ENCODE measurements around the gene TMEM138. TPM values are rescaled to one million over a fixed set of nuclear protein-coding genes. Genes with fewer than 3 reads are reported as not detected.
A peak's percentile ranks its signal among the peaks of the same experiment; 100 is the strongest.

The TMEM138 gene
- total and polyA plus RNA-seq, 2 of the 4 experiments (the other 2 are of a cell fraction): 16.8 to 53.2 TPM

- Histone ChIP-seq H4K91ac (ENCODE audit: insufficient read depth, low read depth, low read length) (no peak overlapping the region), H2BK5ac (ENCODE audit: low read depth, low read length, poor library complexity, severe bottlenecking) (no peak overlapping the region), H4K5ac (ENCODE audit: low read depth, low read length) (no peak overlapping the region), H3K23ac (ENCODE audit: low read depth, low read length) (no peak overlapping the region), H4K8ac (ENCODE audit: low read depth in 2 of 2, low read length in 2 of 2) (no peak overlapping the region), H3K27ac (ENCODE audit: insufficient read depth, low read length) (no peak overlapping the region), H3K9ac (ENCODE audit: low read depth, low read length) (no peak overlapping the region), H2AK5ac (ENCODE audit: low read depth, low read length) (no peak overlapping the region), H3K4me3 (ENCODE audit: insufficient read depth, low read depth, low read length) (no peak overlapping the region), H4K20me1 (ENCODE audit: insufficient read depth, low read length) (no peaks in the 10 kb centered on the region), H3K27me3 (ENCODE audit: control insufficient read depth, insufficient read depth, low read length) (no peaks in the 10 kb centered on the region), H3K56ac (ENCODE audit: extremely low read depth, insufficient read depth, low read length) (no peak overlapping the region), H2BK20ac (ENCODE audit: low read depth, low read length) (no peak overlapping the region), H3K18ac (ENCODE audit: low read depth, low read length) (no peak overlapping the region), H2AK9ac (replicated peaks; ENCODE audit: low read depth, low read length, poor library complexity) (peak overlapping the region; percentile 15), H3K9me3 (ENCODE audit: control insufficient read depth, insufficient read depth, low read length) (no peaks in the 10 kb centered on the region), H3K9me1 (ENCODE audit: insufficient read depth, low read length) (no peaks in the 10 kb centered on the region), H2AFZ (replicated peaks; ENCODE audit: low read length, poor library complexity) (no peak overlapping the region), H3K4me1 (ENCODE audit: control insufficient read depth, insufficient read depth, low read length) (no peaks in the 10 kb centered on the region), H2BK120ac (ENCODE audit: low read depth, low read length) (no peak overlapping the region), H3K79me1 (ENCODE audit: low read depth in 1 of 2, low read length in 2 of 2) (no peaks in the 10 kb centered on the region), H2BK15ac (ENCODE audit: low read depth, low read length) (no peak overlapping the region), H3K14ac (replicated peaks; ENCODE audit: low read depth, low read length) (no peak overlapping the region), H3K4me2 (ENCODE audit: low read depth, low read length) (no peak overlapping the region), H3K4ac (ENCODE audit: low read depth, low read length) (no peak overlapping the region), H3K36me3 (ENCODE audit: control insufficient read depth, insufficient read depth, low read length) (peaks cover 24% of the 10 kb centered on the region)
- no peak for DNase-seq
- CTCF ChIA-PET: no interaction called here
- WGBS, 2 experiments (ENCODE audit: extremely low coverage in 2 of 2, insufficient read length in 1 of 2): 100% methylated on average over 3 of the region's 29 CpGs; no CpG with 5 or more reads in 1 of the 2 experiments
- in situ Hi-C loops (cut with MboI; ENCODE audit: low sequenced_read_pairs): no loop called here
- intact Hi-C loops (cut with micrococcal nuclease): no loop called here
- no peak for TF ChIP-seq MXI1 (IDR thresholded peaks at IDR 0.05; ENCODE audit: borderline replicate concordance, low read depth, low read length)
- TF ChIP-seq, protein P1, sequence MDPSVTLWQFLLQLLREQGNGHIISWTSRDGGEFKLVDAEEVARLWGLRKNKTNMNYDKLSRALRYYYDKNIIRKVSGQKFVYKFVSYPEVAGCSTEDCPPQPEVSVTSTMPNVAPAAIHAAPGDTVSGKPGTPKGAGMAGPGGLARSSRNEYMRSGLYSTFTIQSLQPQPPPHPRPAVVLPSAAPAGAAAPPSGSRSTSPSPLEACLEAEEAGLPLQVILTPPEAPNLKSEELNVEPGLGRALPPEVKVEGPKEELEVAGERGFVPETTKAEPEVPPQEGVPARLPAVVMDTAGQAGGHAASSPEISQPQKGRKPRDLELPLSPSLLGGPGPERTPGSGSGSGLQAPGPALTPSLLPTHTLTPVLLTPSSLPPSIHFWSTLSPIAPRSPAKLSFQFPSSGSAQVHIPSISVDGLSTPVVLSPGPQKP (IDR thresholded peaks at IDR 0.05; ENCODE audit: borderline replicate concordance, low read depth, low read length): no peak
- TF ChIP-seq MAFK (IDR thresholded peaks at IDR 0.05; ENCODE audit: low read depth, low read length): no peak
- no peak for TF ChIP-seq RFX5 (IDR thresholded peaks at IDR 0.05; ENCODE audit: low read depth, low read length)
- TF ChIP-seq FOS (IDR thresholded peaks at IDR 0.05; ENCODE audit: low read depth, low read length): no peak
- TF ChIP-seq, protein P2, sequence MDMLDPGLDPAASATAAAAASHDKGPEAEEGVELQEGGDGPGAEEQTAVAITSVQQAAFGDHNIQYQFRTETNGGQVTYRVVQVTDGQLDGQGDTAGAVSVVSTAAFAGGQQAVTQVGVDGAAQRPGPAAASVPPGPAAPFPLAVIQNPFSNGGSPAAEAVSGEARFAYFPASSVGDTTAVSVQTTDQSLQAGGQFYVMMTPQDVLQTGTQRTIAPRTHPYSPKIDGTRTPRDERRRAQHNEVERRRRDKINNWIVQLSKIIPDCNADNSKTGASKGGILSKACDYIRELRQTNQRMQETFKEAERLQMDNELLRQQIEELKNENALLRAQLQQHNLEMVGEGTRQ (IDR thresholded peaks at IDR 0.05; ENCODE audit: low read depth, low read length): no peak
- TF ChIP-seq RCOR1 (IDR thresholded peaks at IDR 0.05; ENCODE audit: insufficient replicate concordance, low read length): no peak
- no peak for TF ChIP-seq CEBPB (IDR thresholded peaks at IDR 0.05; ENCODE audit: low read depth, low read length)
- TF ChIP-seq RAD21 (IDR thresholded peaks at IDR 0.05; ENCODE audit: low read length): no peak
- no peak for TF ChIP-seq CHD1 (IDR thresholded peaks at IDR 0.05; ENCODE audit: low read depth, low read length)
- dilution Hi-C loops (cut with HindIII; ENCODE audit: low sequenced_read_pairs, unreplicated experiment): no loop called here
- POLR2A ChIA-PET (ENCODE audit: unreplicated experiment): no interaction called here
- ATAC-seq (ENCODE audit: low read depth): no peak
- BruUV-seq (replicated peaks): no TSS peak
Observed at GRCh38 chr11:61343792-61344745, 18.1 kb upstream of the TMEM138 start.

All from IMR-90 (cell line).